HEK293 (cell line): ENCODE results near the gene AQP12A.
"Not testable (repeated sequence)": the region's sequence is repeated elsewhere in the genome, so short reads cannot be mapped to it uniquely, and the experiment has no call there.

Experiments used
- BCL6B ChIP-seq: fragments of 450-650 bp; formaldehyde crosslinking; IDR thresholded peaks from 2 replicates; pipeline ENCODE4 v1.5.1; 2017; ENCODE audit warnings: missing biosample characterization, missing genetic modification characterization
- KLF1 ChIP-seq: fragments of 450-650 bp; formaldehyde crosslinking; IDR thresholded peaks from 2 replicates; pipeline ENCODE4 v1.5.1; 2016; ENCODE audit warnings: missing biosample characterization, missing genetic modification characterization
- YY1 ChIP-seq: fragments of 450-650 bp; formaldehyde crosslinking; IDR thresholded peaks from 2 replicates; pipeline ENCODE4 v1.5.1; 2018; ENCODE audit warnings: missing biosample characterization, missing genetic modification characterization
- ZBTB1 ChIP-seq: fragments of 450-650 bp; formaldehyde crosslinking; IDR thresholded peaks from 2 replicates; pipeline ENCODE4 v1.5.1; 2016; ENCODE audit warnings: missing biosample characterization, missing genetic modification characterization
- ZBTB17 ChIP-seq: fragments of 450-650 bp; formaldehyde crosslinking; IDR thresholded peaks from 2 replicates; pipeline ENCODE4 v1.5.1; 2016; ENCODE audit warnings: missing biosample characterization, missing genetic modification characterization
- ZFP41 ChIP-seq: fragments of 450-650 bp; formaldehyde crosslinking; IDR thresholded peaks from 2 replicates; pipeline ENCODE4 v1.5.1; 2016; ENCODE audit warnings: missing biosample characterization, missing genetic modification characterization, borderline replicate concordance
- ZNF785 ChIP-seq: fragments of 450-650 bp; formaldehyde crosslinking; IDR thresholded peaks from 2 replicates; pipeline ENCODE4 v1.5.1; 2016; ENCODE audit warnings: missing biosample characterization, missing genetic modification characterization
- TF ChIP-seq, protein P1 (sequence below): fragments of 450-650 bp; formaldehyde crosslinking; IDR thresholded peaks from 2 replicates; pipeline ENCODE4 v1.5.1; 2016; ENCODE audit warnings: missing biosample characterization, missing genetic modification characterization
- TF ChIP-seq, protein P2 (sequence below): fragments of 450-650 bp; formaldehyde crosslinking; IDR thresholded peaks from 2 replicates; pipeline ENCODE4 v1.5.1; 2016; ENCODE audit warnings: missing biosample characterization, missing genetic modification characterization

DNA sequence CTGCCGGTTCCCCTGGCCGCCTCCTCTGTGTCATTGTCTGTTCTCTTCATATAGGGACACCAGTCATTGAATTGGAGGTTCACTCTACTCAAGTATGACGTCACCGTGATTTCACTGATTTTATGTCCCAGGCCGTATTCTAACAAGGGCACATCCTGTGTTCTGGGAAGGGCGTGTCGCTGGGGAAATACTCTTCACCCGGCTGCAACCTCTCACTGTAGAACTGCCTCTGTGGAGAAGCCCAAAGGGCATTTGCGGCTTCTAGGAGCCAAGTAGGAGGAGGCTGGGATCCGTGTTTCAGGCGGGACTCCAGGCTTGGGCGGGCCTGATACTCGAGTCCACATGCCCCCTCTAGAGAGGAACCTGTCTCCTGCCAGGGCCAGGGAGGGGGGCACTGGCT, 4.8 kb downstream of the AQP12A start:
- TF ChIP-seq YY1 (tag by site-specific recombination); BCL6B; KLF1; ZBTB17 (tag by site-specific recombination); ZBTB1 (tag by site-specific recombination); ZNF785 (tag by site-specific recombination); ZFP41 (tag by site-specific recombination): not testable (repeated sequence)
- TF ChIP-seq, protein P1, sequence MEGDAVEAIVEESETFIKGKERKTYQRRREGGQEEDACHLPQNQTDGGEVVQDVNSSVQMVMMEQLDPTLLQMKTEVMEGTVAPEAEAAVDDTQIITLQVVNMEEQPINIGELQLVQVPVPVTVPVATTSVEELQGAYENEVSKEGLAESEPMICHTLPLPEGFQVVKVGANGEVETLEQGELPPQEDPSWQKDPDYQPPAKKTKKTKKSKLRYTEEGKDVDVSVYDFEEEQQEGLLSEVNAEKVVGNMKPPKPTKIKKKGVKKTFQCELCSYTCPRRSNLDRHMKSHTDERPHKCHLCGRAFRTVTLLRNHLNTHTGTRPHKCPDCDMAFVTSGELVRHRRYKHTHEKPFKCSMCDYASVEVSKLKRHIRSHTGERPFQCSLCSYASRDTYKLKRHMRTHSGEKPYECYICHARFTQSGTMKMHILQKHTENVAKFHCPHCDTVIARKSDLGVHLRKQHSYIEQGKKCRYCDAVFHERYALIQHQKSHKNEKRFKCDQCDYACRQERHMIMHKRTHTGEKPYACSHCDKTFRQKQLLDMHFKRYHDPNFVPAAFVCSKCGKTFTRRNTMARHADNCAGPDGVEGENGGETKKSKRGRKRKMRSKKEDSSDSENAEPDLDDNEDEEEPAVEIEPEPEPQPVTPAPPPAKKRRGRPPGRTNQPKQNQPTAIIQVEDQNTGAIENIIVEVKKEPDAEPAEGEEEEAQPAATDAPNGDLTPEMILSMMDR (tag by site-specific recombination), result not testable (repeated sequence)
- TF ChIP-seq, protein P2, sequence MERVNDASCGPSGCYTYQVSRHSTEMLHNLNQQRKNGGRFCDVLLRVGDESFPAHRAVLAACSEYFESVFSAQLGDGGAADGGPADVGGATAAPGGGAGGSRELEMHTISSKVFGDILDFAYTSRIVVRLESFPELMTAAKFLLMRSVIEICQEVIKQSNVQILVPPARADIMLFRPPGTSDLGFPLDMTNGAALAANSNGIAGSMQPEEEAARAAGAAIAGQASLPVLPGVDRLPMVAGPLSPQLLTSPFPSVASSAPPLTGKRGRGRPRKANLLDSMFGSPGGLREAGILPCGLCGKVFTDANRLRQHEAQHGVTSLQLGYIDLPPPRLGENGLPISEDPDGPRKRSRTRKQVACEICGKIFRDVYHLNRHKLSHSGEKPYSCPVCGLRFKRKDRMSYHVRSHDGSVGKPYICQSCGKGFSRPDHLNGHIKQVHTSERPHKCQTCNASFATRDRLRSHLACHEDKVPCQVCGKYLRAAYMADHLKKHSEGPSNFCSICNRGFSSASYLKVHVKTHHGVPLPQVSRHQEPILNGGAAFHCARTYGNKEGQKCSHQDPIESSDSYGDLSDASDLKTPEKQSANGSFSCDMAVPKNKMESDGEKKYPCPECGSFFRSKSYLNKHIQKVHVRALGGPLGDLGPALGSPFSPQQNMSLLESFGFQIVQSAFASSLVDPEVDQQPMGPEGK (tag by site-specific recombination), result not testable (repeated sequence)
